ENCODE data around the gene MON2. TPM values are rescaled to one million over a fixed set of nuclear protein-coding genes. Genes with fewer than 3 reads are reported as not detected.

Gene MON2
- total and polyA plus RNA-seq, 2 of the 13 experiments (the other 11 are each of a cell fraction or from before 2014, with no cell fraction given), result 10.5 to 24.8 TPM

- no TSS peak for BruUV-seq (replicated peaks)
These were observed 64.0 kb downstream of the MON2 start for GRCh38 chr12:62530596-62530995.

More at GRCh38 chr12:62530596-62530995, 64.0 kb downstream of the MON2 start:
- in situ Hi-C loops (cut with HindIII; ENCODE audit: extremely low pct_ligation_motif_present, low pct_unique_long_range_greater_than_20kb), result no loop called here
- Histone ChIP-seq H3K27me3 (ENCODE audit: control insufficient read depth in 1 of 2, insufficient read depth in 2 of 2, low read length in 2 of 2) (no peaks in the 10 kb centered on the region), H3K4me1 (ENCODE audit: insufficient read depth, low read length) (peaks cover 15% of the 10 kb centered on the region), H4K20me1 (ENCODE audit: insufficient read depth, low read length) (no peaks in the 10 kb centered on the region), H2AFZ (ENCODE audit: low read length) (no peak overlapping the region), H3K9ac (ENCODE audit: insufficient read depth, low read depth, low read length) (no peak overlapping the region), H3K27ac (ENCODE audit: extremely low read length, insufficient read depth, low read length) (no peak overlapping the region), H3K36me3 (replicated peaks in 1 of 2; ENCODE audit: control insufficient read depth in 1 of 2, insufficient read depth in 2 of 2, low read length in 2 of 2) (peaks cover 2 to 23% of the 10 kb centered on the region in 2 experiments; a peak in 3 of 5 replicates), H3K9me3 (ENCODE audit: low read length) (no peaks in the 10 kb centered on the region), H3K79me2 (ENCODE audit: insufficient read depth, low read length) (no peaks in the 10 kb centered on the region), H3K4me2 (ENCODE audit: low read depth, low read length) (no peak overlapping the region), H3K4me3 (replicated peaks in 1 of 3; ENCODE audit: insufficient read depth in 1 of 3, low read depth in 2 of 3, low read length in 3 of 3) (no peak overlapping the region)
- WGBS (ENCODE audit: low lambda C conversion rate), result 96% methylated on average over 1 of the region's 1 CpG
- ChIA-PET POLR2A (no interaction called here), CTCF (ENCODE audit: low intra/inter-chr PET ratio, low total read pairs) (no interaction called here)
- DNase-seq (ENCODE audit: low spot score) (no peak), FAIRE-seq (no peak), ATAC-seq (no peak)
- intact Hi-C loops (cut with micrococcal nuclease; ENCODE audit: unreplicated experiment), result no loop called here
- TF ChIP-seq ZNF577 (CRISPR knock-in tag; IDR thresholded peaks at IDR 0.05; ENCODE audit: borderline replicate concordance, low read depth), result no peak
- no peak for TF ChIP-seq DDIT3 (CRISPR knock-in tag; IDR thresholded peaks at IDR 0.05)
- TF ChIP-seq PRPF4 (IDR thresholded peaks at IDR 0.05; ENCODE audit: low read depth, low read length, poor library complexity, severe bottlenecking), result no peak
- no peak for TF ChIP-seq FOXM1 (CRISPR knock-in tag; IDR thresholded peaks at IDR 0.05)
- no peak for TF ChIP-seq ZNF180 (CRISPR knock-in tag; IDR thresholded peaks at IDR 0.05; ENCODE audit: borderline replicate concordance, low read depth)
- no peak for TF ChIP-seq AGO1 (IDR thresholded peaks at IDR 0.05; ENCODE audit: low read depth, low read length, poor library complexity, severe bottlenecking)
- TF ChIP-seq MBD4 (IDR thresholded peaks at IDR 0.05; ENCODE audit: borderline replicate concordance, low read length), result no peak
- TF ChIP-seq TSC22D2 (CRISPR knock-in tag; IDR thresholded peaks at IDR 0.05; ENCODE audit: borderline replicate concordance), result no peak
- no peak for TF ChIP-seq USF2 (IDR thresholded peaks at IDR 0.05; ENCODE audit: low read depth, low read length)
- no peak for TF ChIP-seq USF2 (CRISPR knock-in tag; IDR thresholded peaks at IDR 0.05; ENCODE audit: borderline replicate concordance)
- TF ChIP-seq ZNF780A (CRISPR knock-in tag; IDR thresholded peaks at IDR 0.05), result no peak
- TF ChIP-seq FOXO1 (CRISPR knock-in tag; IDR thresholded peaks at IDR 0.05), result no peak
- TF ChIP-seq KMT2B (CRISPR knock-in tag; IDR thresholded peaks at IDR 0.05), result no peak
- no peak for TF ChIP-seq ZNF776 (CRISPR knock-in tag; IDR thresholded peaks at IDR 0.05)
- no peak for TF ChIP-seq ZNF678 (CRISPR knock-in tag; IDR thresholded peaks at IDR 0.05)
- no peak for TF ChIP-seq MED1 (CRISPR knock-in tag; IDR thresholded peaks at IDR 0.05)
- no peak for TF ChIP-seq NPAS2 (CRISPR knock-in tag; IDR thresholded peaks at IDR 0.05; ENCODE audit: borderline replicate concordance)
- TF ChIP-seq RFX5 (IDR thresholded peaks at IDR 0.05; ENCODE audit: low read depth, low read length), result no peak
- no peak for TF ChIP-seq HNRNPLL (IDR thresholded peaks at IDR 0.05; ENCODE audit: low read depth, low read length, poor library complexity, severe bottlenecking)
- no peak for TF ChIP-seq ZKSCAN8 (CRISPR knock-in tag; IDR thresholded peaks at IDR 0.05; ENCODE audit: borderline replicate concordance)
- no peak for TF ChIP-seq MBNL3 (CRISPR knock-in tag; conservative IDR thresholded peaks at IDR 0.05)
